ENCODE data around the gene ASPM.
"Not testable (repeated sequence)": the region's sequence is repeated elsewhere in the genome, so short reads cannot be mapped to it uniquely, and the experiment has no call there.

Gene ASPM

DNA sequence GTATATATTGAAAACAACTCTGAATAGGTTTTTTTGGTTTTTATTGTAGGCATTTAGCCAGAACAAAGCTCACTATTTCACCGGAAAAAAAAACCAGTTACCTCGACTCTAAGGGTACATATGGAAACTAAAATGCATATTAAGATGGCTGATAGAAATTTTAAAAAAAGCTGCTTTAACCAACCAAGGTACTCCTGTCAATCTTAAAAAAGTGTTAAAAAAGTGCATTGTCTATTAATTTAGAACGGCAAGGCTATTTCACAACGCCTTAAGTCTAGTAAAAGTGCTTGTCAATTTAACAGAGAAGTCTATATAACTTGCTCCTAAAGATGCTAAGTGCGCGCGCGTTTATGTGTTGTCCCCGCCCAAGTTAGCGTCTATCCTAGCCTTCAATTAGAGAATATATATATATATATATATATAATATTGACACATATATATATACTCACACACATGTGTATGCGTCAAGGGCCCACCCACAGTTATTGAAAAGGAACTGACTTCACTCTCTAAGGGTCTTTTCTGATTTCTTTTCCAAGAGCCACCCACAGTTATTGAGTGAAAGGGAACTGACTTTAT is 934 bp downstream of the ASPM start:
- in situ Hi-C loops (cut with MboI; ENCODE audit: low pct_unique_long_range_greater_than_20kb, low sequenced_read_pairs), result no loop called here
- DNase-seq, result no peak

DNA sequence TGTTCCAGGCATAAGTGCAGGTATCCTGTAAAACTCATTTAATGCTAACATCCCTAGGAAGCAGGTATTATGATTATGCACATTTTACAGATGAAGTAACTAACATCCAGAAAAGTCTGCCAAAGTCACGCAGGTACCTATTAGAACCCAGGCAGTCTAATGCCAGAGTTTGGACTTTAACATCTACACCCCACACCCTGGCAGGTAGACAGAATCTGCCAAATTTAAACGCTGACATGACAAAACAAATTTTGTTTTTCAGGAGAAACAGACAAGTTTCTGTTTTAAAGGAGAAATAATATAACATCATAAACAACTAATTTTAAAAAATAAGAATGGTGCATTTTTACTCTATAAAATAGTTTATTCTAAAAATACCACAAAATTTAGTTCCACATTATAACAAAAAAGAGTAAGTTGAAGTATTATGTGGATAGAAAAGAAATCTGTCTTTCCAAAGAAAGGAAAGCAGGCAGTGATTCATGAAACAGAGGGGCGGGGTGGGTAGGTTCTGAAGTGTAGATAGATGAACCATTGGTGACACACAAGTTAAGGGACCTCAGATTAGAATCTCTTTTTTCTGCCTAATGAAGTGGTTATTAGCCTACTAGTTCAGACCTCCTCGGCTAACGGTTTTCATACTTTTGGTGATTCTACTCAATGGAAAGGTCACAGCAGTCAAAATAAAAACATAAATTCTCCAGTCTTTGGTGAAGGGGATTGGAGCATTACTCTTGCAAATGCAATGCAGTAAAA is 1.7 kb downstream of the ASPM start:
- in situ Hi-C loops (cut with MboI; ENCODE audit: low pct_unique_long_range_greater_than_20kb, low sequenced_read_pairs), result no loop called here
- DNase-seq, result peak; percentile 16

DNA sequence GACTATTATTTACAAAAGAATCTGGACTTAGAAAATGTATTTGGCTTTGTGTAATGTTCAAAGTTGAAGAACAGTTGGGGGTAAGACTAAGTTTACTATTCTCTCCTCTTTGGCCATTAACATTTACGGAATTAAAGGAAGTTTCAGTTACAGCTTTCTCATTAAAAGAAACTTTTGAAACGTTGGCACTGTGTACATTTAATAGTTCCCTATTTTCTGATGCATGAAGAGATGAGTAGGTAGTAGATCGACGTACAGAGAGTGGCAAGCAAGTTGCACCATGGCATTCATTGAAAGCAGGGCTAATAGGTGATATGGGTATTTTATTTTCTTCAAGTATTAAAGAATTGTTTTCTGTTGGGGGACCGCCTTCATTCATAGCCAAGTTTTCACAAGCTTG is 3.2 kb downstream of the ASPM start:
- peak; percentile 14 for DNase-seq

DNA sequence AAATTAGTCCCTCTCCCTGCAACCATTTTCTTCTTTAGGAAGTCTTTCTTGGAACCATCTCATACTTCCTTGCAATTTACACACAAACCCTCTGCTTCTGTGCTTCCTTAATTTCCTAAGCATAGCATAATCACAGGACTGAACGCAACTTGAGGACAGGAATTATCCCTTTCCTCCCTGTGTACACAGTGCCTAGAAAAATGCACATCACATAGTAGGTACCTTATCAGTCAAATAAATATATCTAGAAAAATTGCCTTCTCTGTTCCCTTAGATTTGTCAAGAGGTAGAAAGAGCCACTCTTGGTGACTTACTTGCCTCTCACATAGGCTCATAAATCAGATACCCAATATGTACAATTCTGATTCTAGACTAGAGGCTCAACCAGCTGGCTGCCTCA is 4.9 kb downstream of the ASPM start:
- in situ Hi-C loops (cut with MboI; ENCODE audit: low pct_unique_long_range_greater_than_20kb, low sequenced_read_pairs), result no loop called here
- DNase-seq, result peak; percentile 17

More for the DNA sequence above, 3.2 kb downstream of the ASPM start:
- in situ Hi-C loops (cut with MboI; ENCODE audit: low pct_unique_long_range_greater_than_20kb, low sequenced_read_pairs), result no loop called here

DNA sequence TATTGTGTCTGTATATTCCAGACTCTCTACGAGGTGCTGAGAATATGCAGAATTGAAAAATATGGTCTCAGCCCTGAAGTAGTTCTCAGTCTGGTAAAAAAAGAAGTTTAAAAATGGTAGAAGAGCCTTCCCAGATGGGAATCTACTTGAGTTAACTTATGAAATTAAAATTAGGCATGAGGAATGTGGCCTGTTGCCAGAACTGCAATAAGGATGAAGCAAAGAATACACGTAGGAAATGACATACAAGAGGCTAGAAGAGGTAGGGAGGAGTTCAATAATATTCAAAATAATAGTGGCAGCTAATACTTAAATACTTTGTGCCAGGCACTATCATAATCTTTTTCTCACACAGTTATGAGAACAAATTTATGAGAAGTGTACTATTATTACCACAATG is 6.3 kb downstream of the ASPM start:
- DNase-seq, result no peak
- in situ Hi-C loops (cut with MboI; ENCODE audit: low pct_unique_long_range_greater_than_20kb, low sequenced_read_pairs), result no loop called here

DNA sequence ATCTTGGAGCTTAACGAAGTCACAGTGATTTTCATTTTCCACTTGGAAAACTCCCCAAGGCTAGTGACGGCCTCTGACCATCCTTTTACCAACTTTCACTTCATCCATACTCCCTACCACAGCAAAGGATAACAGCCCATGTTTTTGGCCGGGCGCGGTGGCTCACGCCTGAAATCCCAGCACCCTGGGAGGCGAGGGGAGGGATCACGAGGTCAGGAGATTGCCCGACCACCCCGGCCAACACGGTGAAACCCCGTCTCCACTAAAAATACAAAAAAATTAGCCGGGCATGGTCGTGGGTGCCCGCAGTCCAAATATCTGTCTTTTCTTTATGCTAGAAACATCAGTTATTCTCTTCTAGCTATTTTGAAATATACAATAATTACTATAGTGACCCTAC is 7.3 kb downstream of the ASPM start:
- in situ Hi-C loops (cut with MboI; ENCODE audit: low pct_unique_long_range_greater_than_20kb, low sequenced_read_pairs), result no loop called here
- DNase-seq, result no peak

DNA sequence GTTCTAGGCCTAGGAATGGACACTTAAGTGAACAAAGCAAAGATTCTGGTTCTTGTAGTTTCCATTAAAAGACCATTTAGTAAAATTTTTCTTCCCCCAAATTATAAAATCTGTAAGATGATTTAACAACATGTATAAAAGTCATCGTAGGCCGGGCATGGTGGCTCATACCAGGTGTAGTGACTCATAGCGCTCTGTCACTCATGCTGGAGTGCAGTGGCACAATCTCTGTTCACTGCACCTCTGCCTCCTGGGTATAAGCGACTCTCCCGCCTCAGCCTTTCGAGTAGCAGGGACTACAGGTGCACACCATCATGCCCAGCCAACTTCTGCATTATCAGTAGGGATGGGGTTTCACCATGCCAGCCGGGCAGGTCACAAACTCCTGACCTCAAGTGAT is 9.1 kb downstream of the ASPM start:
- in situ Hi-C loops (cut with MboI; ENCODE audit: low pct_unique_long_range_greater_than_20kb, low sequenced_read_pairs), result no loop called here
- no peak for DNase-seq

DNA sequence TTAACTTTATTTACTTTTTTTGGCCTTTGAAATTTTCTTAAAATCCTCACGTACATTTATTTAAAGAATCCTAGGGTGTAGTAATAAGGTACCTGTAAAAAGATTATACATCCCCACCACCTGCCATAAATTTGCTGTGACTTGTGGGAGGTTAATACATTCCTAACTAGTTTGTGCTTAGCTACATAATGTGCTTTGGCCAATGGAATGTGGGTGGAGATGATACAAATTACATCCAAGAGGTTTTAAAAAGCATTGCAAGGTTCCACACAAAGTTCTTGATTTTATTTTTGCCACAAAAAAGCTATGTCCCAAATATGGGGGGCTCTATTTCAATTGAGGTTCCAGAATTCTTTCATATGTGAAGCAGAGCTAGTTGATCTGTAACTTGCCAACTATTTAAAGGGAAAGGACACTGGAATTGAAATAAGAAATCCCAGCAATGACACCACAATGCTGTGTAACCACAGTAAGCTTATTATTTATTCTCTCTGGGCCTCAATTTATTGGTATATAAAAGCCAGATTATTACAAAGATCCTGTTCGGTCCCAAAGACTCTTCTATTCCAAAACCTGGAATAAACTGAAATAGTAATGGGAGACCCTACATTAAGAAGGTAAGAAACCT is 15.7 kb downstream of the ASPM start:
- no peak for DNase-seq
- in situ Hi-C loops (cut with MboI; ENCODE audit: low pct_unique_long_range_greater_than_20kb, low sequenced_read_pairs), result no loop called here

DNA sequence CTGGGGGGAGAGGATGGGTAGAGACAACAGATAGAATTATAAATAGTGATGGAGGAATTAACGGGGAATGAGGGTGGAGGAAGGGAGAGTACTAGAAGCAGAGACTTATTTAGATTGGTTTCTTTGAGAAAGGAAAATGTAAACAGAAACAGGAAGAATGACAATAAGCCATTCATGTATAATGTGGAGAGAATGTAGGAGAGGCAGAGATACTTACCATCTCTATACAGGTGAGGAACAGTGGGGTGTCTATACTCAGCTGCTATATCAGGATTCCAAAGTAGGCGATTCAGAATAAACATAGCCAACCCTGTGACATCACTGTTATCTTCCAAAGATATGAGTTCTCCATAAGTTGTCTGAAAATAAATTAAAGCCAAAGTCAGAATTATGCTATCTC is 16.8 kb downstream of the ASPM start:
- no peak for DNase-seq
- in situ Hi-C loops (cut with MboI; ENCODE audit: low pct_unique_long_range_greater_than_20kb, low sequenced_read_pairs), result no loop called here

DNA sequence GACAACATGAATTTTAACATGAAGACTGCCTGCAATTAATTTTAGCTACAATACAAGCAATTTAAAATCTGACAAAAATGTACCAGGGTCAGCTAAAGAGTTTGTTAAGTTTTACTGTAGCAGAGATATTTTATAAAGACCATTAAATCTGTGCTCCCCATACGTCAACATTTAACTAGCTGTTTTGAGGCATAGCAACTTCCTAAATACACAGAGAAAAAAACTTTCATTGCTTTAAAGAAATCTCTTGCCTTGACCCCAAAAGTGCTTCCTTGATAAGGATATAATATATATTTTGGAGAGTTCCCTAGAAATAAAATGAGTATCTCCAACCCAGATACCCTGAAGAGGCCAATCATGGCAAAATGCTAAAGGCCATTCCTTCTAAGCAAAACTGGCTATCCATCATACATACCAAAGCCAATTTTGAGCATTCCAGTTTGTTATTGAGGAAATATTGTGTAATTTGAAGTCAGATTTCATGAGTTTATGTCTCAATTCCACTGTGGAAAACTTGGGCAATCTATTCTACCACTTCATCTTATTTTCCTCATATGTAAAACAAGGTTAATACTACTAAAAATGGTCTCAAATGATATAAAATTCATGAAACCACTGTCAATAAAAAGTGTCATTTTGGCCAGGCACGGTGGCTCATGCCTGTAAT is 19.1 kb downstream of the ASPM start:
- in situ Hi-C loops (cut with MboI; ENCODE audit: low pct_unique_long_range_greater_than_20kb, low sequenced_read_pairs), result no loop called here
- no peak for DNase-seq

DNA sequence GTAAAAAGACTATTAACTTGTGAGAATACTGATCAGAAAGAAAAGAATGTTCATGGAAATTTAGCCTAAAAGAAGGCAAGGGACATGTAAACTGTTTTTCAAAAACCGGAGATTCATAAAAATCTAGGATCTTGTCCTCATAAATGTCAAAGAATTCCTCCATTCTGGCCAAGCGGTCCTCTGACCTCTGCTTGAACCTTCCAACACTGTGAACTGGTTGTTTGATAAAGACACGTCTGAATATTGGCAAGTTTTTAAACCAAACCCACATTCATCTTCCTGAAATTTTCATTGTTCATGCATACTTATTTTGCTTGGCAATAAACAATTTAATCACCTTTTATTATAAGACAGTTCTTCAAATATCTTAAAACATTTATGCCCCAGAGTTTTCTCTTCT is 19.8 kb downstream of the ASPM start:
- in situ Hi-C loops (cut with MboI; ENCODE audit: low pct_unique_long_range_greater_than_20kb, low sequenced_read_pairs), result no loop called here
- DNase-seq, result no peak

DNA sequence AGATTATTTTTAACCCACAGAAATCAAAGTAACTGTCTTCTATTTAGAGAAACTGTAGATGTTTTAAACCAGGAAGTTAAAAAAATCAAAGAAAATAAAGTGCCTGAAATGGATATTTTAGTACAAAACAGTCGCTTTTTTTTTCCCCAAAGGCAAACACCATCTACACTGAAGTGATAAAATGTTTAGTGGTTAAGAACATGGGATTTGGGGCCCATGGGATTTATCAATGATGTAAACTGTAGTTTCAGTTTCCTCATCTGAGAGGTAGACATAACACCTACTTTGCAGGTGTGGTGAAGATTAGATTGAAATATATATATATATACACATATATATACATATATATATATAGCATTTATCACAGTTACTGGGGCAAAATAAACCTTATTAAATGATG is 22.1 kb downstream of the ASPM start:
- in situ Hi-C loops (cut with MboI; ENCODE audit: low pct_unique_long_range_greater_than_20kb, low sequenced_read_pairs), result no loop called here
- DNase-seq, result no peak

DNA sequence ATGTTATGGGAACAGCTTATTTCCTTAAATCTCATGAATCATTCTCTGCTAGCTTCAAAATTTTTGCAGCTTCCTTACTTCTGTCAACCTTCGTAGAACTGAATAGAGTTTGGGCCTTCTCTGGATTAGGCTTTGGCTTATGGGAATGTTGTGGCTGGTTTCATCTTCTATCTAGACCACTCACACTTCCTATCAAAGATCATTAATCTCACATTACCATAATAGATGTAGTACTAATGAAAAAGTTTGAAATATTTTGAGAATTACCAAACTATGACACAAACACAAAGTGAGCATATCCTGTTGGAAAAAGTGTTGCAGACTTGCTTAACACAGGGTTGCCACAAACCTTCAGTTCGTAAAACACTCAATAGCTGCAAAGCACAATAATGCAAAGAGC is 30.3 kb downstream of the ASPM start:
- in situ Hi-C loops (cut with MboI; ENCODE audit: low pct_unique_long_range_greater_than_20kb, low sequenced_read_pairs), result no loop called here
- no peak for DNase-seq

DNA sequence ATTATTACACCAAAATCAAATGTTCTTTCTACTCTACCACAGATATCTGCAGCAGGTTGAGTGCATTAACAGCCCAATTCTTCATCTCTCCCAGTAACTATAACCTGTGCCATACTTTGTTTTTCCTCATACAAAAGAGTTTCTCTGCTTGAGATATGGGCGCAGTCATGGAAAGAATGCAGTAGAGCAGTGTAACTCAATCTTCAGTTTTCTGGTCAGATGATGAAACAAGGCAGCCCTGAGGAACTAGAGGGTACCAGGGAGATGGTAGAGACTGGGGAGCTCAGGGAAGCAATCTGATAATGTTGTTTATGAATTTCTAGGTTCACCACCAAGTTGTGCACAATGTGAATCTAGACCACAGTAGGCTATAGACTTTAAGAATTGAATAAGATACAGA is 39.6 kb downstream of the ASPM start:
- in situ Hi-C loops (cut with MboI; ENCODE audit: low pct_unique_long_range_greater_than_20kb, low sequenced_read_pairs), result no loop called here
- no peak for DNase-seq

DNA sequence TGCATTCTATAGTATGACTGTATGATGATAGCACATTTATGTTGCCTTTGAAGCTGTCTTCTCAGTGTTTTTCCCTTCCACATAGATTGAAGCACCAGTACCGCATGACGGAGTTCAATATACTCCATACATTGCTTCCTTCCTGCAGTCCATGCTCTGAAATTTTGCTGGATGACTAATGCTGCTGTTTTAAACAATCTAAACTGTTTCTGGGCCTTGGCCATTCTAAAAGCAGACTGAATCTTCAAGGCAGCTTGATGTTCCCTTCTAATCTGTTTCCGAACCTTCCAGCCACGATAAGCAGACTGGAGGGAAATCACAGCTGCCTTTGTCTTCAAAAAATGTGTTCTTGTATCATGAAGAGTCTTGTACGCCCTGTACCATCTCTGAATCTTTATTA is 43.2 kb downstream of the ASPM start:
- no peak for DNase-seq
- in situ Hi-C loops (cut with MboI; ENCODE audit: low pct_unique_long_range_greater_than_20kb, low sequenced_read_pairs), result no loop called here

DNA sequence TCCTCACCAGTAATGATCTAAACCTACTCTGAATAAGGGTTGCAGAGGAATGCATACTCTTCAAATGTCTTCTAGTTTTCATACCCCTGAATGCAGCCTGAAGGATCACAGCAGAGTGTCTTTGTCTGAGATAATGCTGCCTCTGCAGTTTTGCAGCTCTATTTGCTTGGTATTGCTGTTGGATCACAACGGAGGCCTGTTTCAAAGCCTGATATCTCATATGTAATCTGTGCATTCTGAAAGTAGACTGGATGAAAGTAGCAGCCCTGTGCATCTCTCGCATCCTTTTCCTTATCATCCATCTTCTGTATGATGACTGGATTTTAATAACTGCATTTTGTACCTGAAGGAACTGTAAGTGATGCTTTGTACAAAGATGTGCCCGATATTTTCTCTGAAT is 44.5 kb downstream of the ASPM start:
- in situ Hi-C loops (cut with MboI; ENCODE audit: low pct_unique_long_range_greater_than_20kb, low sequenced_read_pairs), result no loop called here
- no peak for DNase-seq

DNA sequence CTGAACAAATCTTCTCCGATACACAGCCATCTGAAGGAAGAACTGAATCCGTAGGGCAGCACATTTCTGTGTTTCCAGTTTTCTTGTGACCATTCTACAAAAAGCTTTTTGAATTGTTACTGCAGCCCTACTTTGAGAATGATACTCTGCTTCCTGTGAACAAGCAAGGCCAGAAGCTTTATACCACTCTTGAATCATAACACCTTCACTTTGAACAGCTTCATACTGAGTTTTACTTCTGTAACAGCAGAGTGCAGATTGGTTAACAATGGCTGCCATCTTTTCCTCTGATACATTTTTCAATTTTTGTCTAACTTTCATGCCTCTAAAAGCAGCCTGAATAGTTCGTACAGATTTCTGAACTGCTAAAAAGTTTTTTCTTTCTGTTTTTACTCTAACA is 45.8 kb downstream of the ASPM start:
- no peak for DNase-seq
- in situ Hi-C loops (cut with MboI; ENCODE audit: low pct_unique_long_range_greater_than_20kb, low sequenced_read_pairs), result no loop called here

DNA sequence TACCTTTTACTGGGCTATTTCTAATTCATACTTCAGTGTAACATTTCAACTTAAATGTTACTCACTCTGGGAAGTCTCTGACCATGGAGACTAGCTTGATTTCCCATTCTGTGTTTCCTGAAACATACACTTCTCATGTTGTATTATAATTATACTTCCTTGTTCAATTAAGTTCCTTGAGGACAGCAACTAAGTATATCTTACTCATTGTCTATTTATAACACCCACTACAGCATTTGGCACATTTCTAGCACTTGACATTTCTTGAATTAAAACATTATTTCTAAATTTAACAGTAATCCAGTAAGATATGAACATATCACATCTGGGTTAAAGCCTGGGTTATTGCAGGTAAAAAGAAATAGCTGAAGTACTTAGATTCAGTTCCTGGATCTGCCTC is 47.0 kb downstream of the ASPM start:
- no peak for DNase-seq
- in situ Hi-C loops (cut with MboI; ENCODE audit: low pct_unique_long_range_greater_than_20kb, low sequenced_read_pairs), result no loop called here

DNA sequence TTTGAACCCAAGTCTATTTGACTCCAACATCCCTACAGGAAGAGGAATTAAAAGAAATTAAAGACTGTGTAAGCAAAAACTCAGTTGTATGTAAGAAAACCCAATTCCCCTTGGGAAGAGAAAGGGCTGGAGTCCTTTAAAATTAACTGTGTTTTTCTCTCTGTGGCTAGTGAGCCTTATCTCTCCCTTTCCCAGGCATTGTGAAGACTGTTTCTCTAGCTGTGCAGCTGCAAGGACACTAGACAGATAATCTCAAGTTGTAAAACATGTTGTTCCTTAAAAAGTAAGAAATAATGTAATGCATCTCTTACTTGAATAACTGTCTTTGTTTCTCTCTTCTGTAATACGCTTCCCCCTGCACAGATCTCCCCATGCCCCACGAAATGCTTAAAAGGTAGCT is 49.5 kb downstream of the ASPM start:
- in situ Hi-C loops (cut with MboI; ENCODE audit: low pct_unique_long_range_greater_than_20kb, low sequenced_read_pairs); DNase-seq: not testable (repeated sequence)

DNA sequence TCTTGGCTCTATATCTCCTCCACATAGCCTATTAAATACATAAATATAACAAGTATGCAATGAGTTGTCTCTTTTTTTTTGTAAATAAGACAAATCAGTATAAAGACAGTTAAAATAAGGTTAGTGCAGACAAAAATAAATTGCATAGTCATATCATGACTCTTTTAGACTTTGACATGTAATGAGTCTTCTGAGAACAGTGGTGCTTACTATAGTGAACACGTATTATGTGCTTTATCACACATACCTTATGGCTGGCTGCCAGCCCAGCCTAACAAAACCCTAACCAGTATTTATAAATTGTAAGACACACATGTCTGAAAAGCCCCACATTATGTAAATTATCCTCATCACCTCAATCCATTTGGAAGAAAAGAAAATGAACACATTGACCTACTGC is 50.3 kb downstream of the ASPM start:
- in situ Hi-C loops (cut with MboI; ENCODE audit: low pct_unique_long_range_greater_than_20kb, low sequenced_read_pairs), result no loop called here
- DNase-seq, result no peak

Data from KBM-7 (cell line).